Prostate gland (tissue), 2 donors: Measurements from ENCODE around the gene S100PBP.

ENCODE experiments used
- POLR2A ChIP-seq: fragments of 450-650 bp; IDR thresholded peaks from one replicate; pipeline ENCODE4 v1.6.1; 2016; ENCODE audit warnings: antibody characterized with exemption, mild to moderate bottlenecking
- TF ChIP-seq, protein P1 (sequence below), 4 experiments: fragments of 200-600 bp in 2 of 4; fragments of 450-650 bp in 2 of 4; sonication (generic) in 2 of 4; IDR thresholded peaks; 1 replicate in 3 of 4; 2 replicates in 1 of 4; pipeline ENCODE4 v1.5.1; 2016 to 2019; ENCODE audit warnings: antibody characterized with exemption in 4 of 4, mild to moderate bottlenecking in 2 of 4, moderate library complexity in 2 of 4

DNA sequence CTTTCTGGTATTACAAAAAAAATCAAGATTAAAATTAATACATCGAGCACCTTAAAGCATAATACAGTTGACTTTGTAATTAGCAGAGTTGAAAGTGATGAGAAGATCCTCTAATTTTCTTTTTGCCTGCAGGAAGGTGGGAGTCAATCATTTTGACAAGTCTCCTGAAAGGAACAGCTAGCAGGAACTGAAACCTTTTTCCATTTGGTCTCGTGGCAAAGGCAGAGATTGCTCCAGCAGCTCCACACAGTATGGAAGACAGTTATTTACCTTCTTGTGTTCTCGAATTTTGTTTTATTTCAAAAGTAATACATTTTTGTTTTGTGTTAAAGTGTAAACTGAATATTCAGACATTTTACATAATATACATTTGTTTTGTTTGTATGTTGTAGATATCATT, 7.7 kb downstream of the S100PBP start:
- TF ChIP-seq, protein P1, sequence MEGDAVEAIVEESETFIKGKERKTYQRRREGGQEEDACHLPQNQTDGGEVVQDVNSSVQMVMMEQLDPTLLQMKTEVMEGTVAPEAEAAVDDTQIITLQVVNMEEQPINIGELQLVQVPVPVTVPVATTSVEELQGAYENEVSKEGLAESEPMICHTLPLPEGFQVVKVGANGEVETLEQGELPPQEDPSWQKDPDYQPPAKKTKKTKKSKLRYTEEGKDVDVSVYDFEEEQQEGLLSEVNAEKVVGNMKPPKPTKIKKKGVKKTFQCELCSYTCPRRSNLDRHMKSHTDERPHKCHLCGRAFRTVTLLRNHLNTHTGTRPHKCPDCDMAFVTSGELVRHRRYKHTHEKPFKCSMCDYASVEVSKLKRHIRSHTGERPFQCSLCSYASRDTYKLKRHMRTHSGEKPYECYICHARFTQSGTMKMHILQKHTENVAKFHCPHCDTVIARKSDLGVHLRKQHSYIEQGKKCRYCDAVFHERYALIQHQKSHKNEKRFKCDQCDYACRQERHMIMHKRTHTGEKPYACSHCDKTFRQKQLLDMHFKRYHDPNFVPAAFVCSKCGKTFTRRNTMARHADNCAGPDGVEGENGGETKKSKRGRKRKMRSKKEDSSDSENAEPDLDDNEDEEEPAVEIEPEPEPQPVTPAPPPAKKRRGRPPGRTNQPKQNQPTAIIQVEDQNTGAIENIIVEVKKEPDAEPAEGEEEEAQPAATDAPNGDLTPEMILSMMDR (IDR thresholded peaks at IDR 0.05), result no peak
- no peak for TF ChIP-seq POLR2A
